22Rv1 (cell line): ENCODE measurements around the gene MTA3.

Experiments
- ZFX ChIP-seq: fragments of 450-650 bp; IDR thresholded peaks from 2 replicates; pipeline ENCODE4 v1.6.1; 2017; ENCODE audit warnings: antibody characterized with exemption, borderline replicate concordance
- TF ChIP-seq, protein P1 (sequence below): fragments of 450-650 bp; IDR thresholded peaks from 2 replicates; pipeline ENCODE4 v1.5.1; 2017; ENCODE audit warnings: mild to moderate bottlenecking

DNA sequence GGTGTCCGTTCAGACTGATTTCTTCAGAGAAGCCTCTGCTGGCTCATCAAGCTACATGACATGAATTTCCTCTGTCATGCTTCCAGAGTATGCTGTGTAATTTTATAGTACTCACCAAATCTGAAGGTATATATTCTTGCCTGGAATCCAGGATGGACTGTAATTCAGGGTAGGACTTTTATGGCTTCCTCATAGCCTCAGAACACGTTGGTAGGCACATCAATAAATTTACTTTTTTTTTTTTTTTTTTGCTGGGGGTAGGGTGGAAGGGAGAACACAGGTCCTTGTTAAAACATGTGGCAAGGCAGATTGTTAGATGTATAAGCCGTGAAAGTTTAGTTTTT lies 34.4 kb downstream of the MTA3 start:
- TF ChIP-seq, protein P1, sequence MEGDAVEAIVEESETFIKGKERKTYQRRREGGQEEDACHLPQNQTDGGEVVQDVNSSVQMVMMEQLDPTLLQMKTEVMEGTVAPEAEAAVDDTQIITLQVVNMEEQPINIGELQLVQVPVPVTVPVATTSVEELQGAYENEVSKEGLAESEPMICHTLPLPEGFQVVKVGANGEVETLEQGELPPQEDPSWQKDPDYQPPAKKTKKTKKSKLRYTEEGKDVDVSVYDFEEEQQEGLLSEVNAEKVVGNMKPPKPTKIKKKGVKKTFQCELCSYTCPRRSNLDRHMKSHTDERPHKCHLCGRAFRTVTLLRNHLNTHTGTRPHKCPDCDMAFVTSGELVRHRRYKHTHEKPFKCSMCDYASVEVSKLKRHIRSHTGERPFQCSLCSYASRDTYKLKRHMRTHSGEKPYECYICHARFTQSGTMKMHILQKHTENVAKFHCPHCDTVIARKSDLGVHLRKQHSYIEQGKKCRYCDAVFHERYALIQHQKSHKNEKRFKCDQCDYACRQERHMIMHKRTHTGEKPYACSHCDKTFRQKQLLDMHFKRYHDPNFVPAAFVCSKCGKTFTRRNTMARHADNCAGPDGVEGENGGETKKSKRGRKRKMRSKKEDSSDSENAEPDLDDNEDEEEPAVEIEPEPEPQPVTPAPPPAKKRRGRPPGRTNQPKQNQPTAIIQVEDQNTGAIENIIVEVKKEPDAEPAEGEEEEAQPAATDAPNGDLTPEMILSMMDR, result no peak
- no peak for TF ChIP-seq ZFX
